Tongue (tissue), 2 donors: ENCODE results near the gene DEAF1. TPM values are rescaled to one million over a fixed set of nuclear protein-coding genes. Genes with fewer than 3 reads are reported as not detected.

ENCODE experiments used
- DNase-seq: peaks from one replicate; pipeline ENCODE4 v3.0.0-alpha.2; 2015
- total RNA-seq: library from RNA; depleted of rRNA; stranded (reverse); fragments of >200 nt; gene quantifications from one replicate; pipeline ENCODE4 v1.2.3, GENCODE V29; 2014

The DEAF1 gene
- total RNA-seq, 1 donor from 2014 or later: 18.8 TPM

DNA sequence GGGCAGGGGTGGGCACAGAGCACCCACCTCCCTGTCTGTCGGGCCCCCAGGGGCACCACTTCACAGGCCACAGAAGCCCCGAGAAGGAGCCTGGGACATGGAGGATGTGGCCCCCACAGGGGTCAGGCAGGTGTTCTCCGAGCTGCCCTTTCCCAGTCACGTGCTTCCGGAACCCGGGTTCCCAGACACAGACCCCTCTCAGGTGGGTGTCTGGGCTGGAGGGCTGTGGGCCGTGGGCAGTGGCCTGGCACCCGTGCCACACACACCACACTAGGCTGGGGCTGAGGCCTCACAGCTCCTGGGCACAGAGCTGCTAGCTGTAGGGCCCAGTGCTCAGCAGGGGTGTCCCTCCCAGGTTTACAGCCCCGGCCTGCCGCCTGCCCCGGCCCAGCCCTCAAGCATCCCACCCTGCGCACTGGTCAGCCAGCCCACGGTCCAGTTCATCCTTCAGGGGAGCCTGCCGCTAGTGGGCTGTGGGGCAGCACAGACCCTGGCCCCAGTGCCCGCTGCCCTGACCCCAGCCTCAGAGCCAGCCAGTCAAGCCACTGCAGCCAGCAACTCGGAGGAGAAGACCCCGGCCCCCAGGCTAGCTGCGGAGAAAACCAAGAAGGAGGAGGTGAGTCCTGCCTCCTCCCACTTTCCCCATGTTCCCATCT, 84.7 kb downstream of the DEAF1 start:
- DNase-seq: no peak

DNA sequence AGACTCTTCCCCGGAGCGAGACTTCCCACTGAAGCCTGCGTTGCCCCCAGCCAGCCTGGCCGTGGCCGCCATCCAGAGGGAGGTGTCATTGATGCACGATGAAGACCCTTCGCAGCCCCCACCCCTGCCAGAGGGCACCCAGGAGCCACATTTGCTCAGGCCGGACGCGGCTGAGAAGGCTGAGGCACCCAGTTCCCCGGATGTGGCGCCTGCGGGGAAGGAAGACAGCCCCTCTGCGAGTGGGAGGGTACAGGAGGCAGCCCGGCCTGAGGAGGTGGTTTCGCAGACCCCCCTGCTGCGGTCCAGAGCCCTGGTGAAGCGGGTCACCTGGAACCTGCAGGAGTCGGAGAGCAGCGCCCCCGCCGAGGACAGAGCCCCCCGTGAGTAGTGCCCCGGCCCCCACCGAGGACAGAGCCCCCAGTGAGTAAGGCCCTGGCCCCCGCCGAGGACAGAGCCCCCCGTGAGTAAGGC, 85.6 kb downstream of the DEAF1 start:
- no peak for DNase-seq

DNA sequence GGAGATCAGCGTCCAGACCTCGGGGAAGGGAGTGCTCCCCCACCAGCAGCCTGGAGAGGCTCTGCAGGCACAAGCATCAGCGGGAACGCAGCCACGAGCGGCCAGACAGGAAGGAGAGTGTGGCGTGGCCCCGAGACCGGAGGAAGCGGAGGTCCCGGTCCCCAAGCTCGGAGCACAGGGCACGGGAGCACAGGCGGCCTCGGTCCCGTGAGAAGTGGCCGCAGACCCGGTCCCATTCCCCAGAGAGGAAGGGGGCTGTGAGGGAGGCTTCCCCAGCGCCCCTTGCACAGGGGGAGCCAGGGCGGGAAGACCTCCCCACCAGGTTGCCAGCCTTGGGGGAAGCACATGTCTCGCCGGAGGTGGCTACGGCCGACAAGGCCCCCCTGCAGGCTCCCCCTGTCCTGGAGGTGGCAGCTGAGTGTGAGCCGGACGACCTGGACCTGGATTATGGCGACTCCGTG, 86.2 kb downstream of the DEAF1 start:
- DNase-seq: no peak

DNA sequence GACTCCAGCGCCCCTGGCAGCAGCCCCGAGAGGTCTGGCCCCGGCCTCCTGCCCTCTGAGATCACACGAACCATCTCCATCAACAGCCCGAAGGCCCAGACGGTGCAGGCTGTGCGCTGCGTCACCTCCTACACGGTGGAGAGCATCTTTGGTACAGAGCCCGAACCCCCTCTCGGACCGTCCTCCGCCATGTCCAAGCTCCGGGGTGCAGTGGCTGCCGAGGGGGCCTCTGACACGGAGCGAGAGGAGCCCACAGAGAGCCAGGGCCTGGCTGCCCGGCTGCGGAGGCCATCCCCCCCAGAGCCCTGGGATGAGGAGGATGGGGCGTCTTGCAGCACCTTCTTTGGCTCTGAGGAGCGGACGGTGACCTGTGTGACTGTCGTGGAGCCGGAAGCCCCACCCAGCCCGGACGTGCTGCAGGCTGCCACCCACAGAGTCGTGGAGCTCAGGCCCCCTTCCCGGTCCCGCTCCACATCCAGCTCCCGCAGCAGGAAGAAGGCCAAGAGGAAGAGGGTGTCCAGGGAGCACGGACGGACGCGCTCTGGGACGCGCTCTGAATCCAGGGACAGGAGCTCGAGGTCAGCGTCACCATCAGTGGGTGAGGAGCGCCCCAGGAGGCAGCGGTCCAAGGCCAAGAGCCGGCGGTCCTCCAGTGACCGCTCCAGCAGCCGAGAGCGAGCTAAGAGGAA, 86.9 kb downstream of the DEAF1 start:
- no peak for DNase-seq

DNA sequence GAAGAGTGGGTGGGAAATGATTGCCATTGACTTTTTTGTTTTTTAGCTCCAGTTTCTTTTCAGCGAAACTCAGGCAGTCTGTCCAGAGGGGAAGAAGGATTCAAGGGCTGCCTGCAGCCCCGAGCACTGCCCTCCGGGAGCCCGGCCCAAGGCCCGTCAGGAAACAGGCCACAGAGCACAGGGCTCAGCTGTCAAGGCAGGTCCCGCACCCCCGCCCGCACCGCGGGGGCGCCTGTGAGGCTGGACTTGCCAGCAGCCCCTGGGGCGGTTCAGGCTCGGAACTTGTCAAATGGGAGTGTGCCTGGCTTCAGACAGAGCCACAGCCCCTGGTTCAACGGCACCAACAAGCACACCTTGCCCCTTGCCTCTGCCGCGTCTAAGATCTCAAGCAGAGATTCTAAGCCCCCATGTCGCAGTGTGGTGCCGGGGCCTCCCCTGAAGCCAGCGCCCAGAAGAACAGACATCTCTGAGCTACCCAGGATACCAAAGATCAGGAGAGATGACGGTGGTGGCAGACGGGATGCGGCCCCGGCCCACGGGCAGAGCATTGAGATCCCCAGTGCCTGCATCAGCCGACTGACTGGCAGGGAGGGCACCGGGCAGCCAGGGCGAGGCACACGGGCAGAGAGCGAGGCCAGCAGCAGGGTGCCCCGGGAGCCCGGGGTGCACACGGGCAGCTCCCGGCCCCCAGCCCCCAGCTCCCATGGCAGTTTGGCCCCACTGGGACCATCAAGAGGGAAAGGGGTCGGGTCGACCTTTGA, 87.8 kb downstream of the DEAF1 start:
- no peak for DNase-seq

DNA sequence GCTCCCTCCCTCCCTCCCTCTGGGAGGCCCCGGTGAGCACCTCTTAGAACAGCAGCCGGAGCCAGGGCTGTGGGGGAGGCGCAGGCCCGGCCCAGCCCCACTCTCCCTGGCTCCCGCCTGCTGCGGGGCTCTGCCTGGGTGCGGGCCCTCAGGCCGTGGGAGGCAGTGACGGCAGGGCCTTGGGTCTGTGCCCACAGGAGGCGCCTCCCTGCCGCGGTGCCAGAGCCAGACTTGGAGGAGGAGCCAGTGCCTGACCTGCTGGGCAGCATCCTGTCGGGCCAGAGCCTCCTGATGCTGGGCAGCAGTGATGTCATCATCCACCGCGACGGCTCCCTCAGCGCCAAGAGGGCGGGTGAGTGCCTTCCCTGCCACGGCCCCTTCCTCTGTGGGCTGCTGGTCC, 88.8 kb downstream of the DEAF1 start:
- DNase-seq: no peak

DNA sequence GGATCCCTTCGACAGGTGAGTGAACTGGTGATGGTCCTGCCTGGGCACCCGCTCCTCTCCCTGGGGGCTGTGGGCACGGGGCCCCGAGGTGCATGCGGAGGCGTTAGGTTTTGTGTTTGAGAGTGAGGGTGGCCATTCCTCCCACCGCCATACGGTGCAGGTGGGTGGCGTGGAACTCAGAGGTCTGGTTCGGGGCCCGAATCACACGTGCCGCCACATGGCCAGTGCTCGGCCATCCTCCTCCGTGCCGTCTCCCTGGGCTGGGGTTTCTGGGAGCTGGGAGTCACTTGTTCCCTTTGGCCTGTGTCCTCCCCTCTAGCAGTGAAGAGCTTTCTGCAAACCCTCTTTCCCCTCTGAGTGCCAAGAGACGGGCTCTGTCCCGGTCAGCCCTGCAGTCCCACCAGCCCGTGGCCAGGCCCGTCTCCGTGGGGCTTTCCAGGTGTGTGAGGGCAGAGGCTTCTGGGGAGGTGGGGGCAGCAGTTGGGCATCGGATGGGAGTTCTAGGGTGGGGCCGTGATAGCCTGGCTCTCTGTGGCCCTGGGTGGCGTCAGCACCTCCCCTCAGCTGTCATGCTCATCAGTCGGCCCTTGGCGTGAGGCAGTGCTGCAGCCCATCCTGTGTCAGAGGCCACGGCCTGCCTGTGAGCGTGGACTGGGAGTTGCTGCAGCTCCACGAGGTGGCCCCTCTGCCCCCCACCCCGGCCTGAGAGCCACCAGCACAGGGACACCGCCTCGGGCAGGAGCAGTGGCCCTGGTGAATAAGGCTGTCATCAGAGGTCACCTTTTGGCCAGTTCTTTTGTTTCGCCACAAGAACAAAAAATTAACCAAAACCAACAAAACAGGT, 89.5 kb downstream of the DEAF1 start:
- no peak for DNase-seq

DNA sequence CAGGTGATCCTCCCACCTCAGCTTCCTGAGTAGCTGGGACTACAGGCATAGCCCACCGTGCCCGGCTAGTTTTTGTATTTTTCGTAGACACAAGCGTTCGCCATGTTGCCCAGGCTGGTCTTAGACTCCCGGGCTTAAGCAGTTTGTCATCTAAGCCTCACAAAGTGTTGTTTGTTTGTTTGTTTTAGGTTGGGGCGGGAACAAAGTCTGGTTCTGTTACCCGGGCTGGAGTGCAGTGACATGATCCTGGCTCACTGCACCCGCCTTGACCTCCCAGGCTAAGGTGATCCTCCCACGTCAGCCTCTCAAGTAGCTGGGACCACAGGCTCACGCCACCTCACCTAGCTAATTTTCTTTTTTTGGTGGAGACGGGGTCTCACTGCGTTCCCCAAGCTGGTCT, 91.9 kb downstream of the DEAF1 start:
- no peak for DNase-seq

DNA sequence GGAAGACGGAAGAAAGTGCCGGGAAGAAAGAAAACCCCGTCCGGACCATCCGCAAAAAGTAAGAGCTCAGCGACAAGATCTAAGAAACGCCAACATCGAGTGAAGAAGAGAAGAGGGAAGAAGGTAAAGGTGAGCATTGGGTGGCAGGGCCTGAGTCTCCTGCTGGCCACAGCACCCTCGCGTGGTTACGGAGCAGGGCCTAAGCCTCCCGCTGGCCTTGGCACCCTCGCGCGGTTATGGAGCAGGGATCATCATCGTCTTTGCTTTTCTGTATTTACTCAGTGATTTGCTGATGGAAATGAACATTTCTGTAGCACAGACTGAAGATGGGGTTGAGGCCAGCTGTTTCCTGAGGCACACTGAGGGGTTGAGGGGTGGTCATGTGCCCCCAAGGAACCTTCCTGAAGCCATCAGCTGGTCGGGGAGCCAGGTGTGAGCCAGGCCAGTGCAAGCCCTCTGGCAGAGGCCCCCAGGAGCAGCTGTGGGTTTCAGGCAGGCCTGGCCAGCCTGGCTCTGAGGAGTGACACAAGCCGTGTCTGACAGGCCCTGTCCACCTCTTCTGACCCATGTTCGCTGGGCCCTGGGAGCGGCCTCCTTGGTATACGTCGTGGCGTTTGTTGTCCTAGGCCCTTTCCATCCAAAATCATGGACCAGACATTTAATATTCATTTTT, 93.3 kb downstream of the DEAF1 start:
- DNase-seq: no peak

DNA sequence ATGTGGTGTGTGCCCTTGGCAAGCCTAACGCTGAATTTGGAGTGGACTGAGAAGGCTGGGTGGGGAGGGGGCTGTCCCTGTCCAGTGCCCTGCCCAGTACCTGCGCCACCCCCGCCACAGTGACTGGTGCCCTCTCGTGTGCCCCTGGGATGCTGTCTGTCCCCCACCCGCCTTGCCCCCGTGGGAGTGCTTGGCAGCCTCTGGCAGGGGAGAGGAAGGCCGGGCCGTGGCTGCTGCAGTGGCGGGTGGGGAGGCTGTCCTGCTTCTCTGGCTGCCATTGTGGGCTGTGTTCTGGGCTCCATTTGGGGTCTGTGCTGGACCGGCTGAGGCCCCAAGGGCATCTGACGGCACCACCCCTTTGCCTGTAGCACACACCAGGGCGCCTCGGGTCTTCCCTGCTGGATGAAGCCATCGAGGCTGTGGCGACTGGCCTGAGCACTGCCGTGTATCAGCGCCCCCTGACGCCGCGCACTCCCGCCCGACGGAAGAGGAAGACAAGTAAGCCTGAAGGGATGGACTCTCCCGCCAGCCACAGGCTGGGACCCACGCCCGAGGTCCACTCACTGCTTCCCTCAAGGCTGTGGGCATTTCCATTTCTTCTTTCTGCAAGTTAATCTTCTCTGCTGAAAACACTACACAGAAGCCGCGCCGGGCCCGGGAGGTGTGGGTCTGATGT, 96.9 kb downstream of the DEAF1 start:
- no peak for DNase-seq

DNA sequence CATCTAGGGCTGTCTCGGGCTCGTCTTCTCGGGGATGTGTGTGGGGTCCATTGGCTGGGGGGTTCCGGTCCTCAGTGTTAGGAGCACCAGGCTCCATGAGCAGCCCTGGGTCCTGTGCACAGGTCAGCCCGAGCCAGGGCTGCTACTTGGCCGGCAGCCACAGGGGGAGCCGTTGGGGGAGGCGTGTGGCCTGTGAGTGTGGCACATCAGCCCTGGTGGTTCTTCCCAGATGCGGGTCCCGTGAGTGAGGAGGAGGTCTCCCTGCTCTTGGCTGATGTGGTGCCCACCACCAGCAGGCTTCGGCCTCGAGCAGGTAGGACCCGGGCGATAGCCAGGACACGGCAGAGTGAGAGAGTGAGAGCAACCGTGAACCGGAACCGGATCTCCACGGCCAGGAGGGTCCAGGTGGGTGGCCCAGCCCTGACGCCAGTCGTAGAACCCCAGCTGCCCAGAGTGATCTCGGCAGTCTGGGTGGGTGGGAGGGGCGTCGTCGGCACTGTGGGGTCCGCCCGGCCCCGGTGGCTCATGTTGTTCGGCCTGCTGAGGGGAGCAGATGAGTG, 97.8 kb downstream of the DEAF1 start:
- no peak for DNase-seq

DNA sequence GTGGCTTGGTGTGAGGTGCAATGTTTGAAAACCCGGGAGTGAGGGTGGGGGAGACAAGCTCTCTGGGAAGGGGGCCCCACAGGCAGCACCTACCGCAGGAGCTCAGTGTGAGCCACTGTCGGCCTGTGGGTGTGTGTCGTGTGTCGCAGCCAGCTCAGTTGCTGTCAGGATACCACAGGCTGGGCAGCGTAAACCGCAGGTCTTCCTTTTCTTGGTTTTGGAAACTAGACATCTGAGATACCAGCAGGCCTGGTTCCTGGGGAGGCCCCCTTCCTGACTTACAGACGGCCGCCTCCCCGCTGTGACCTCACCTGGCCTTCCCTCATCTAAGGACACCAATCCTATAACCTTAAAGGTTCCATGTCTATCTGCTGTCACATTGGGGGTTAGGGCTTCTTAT, 98.6 kb downstream of the DEAF1 start:
- DNase-seq: no peak

DNA sequence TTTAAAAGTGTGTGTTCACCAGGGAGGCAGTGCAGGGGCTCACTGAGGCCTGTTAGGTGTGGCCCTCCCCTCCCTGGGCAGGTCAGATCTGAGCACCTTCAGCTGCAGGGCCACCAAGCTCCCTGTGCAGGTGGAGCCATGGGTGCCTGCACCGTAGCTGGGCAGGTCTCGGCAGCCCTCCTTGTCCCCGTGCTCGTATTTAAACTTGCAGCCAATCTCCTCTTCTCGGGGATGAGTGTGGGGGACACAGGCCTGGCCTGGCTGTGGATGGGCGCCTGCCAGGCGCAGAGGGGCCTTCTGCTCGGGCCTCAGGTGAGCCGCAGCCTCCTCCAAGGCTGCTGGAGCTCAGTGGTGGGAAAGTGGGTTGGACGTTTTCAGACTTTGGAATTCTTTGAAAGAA, 99.6 kb downstream of the DEAF1 start:
- DNase-seq: no peak

Other genes with a start within 250 kb of the DEAF1 start
- 20.1 TPM for gene PTDSS2, start 244.9 kb downstream of the DEAF1 start, total RNA-seq
- gene RNH1, start 188.0 kb downstream of the DEAF1 start, total RNA-seq: 155 TPM
- gene HRAS, start 159.6 kb downstream of the DEAF1 start, total RNA-seq: 50.7 TPM
- 2.1 TPM for gene LRRC56, start 157.7 kb downstream of the DEAF1 start, total RNA-seq
- 0.82 TPM for gene LMNTD2, start 134.5 kb downstream of the DEAF1 start, total RNA-seq
- 7.3 TPM for gene RASSF7, start 134.3 kb downstream of the DEAF1 start, total RNA-seq
- 26.5 TPM for gene PHRF1, start 118.8 kb downstream of the DEAF1 start, total RNA-seq
- 12.5 TPM for gene IRF7, start 79.3 kb downstream of the DEAF1 start, total RNA-seq
- gene CDHR5, start 70.3 kb downstream of the DEAF1 start, total RNA-seq: not detected
- gene SCT, start 68.0 kb downstream of the DEAF1 start, total RNA-seq: 21.6 TPM
- gene DRD4, start 58.0 kb downstream of the DEAF1 start, total RNA-seq: not detected
- 10.1 TPM for gene TMEM80, start 594 bp upstream of the DEAF1 start, total RNA-seq
- gene EPS8L2, start 11.0 kb upstream of the DEAF1 start, total RNA-seq: 88.3 TPM
- gene TALDO1, start 52.2 kb upstream of the DEAF1 start, total RNA-seq: 79.3 TPM
- 17.4 TPM for gene GATD1, start 82.3 kb upstream of the DEAF1 start, total RNA-seq
- gene CEND1, start 94.9 kb upstream of the DEAF1 start, total RNA-seq: not detected
- gene SLC25A22, start 103.1 kb upstream of the DEAF1 start, total RNA-seq: 7.5 TPM
- gene PIDD1, start 110.0 kb upstream of the DEAF1 start, total RNA-seq: 13.4 TPM
- gene RPLP2, start 114.7 kb upstream of the DEAF1 start, total RNA-seq: 259 TPM
- gene PNPLA2, start 123.7 kb upstream of the DEAF1 start, total RNA-seq: 29.8 TPM
- 22.6 TPM for gene CRACR2B, start 132.7 kb upstream of the DEAF1 start, total RNA-seq
- gene CD151, start 137.7 kb upstream of the DEAF1 start, total RNA-seq: 181 TPM
- 11.9 TPM for gene POLR2L, start 147.3 kb upstream of the DEAF1 start, total RNA-seq
- 44.6 TPM for gene TSPAN4, start 147.6 kb upstream of the DEAF1 start, total RNA-seq
- 46.4 TPM for gene CHID1, start 215.6 kb upstream of the DEAF1 start, total RNA-seq
- 28.6 TPM for gene AP2A2, start 230.6 kb upstream of the DEAF1 start, total RNA-seq